ENCODE results near the gene TTLL11.

Gene TTLL11

GRCh38 chr9:121926351-121926801, 166.7 kb downstream of the TTLL11 start:
- no peak for DNase-seq

GRCh38 chr9:121925935-121926334, 167.2 kb downstream of the TTLL11 start:
- DNase-seq = no peak

- no peak for DNase-seq
Measured at GRCh38 chr9:121924700-121925099, 168.4 kb downstream of the TTLL11 start.

- DNase-seq = no peak
Measured at GRCh38 chr9:121921444-121921843, 171.7 kb downstream of the TTLL11 start.

GRCh38 chr9:121917375-121918335, 175.5 kb downstream of the TTLL11 start:
- no peak for DNase-seq

GRCh38 chr9:121915304-121915625, 177.8 kb downstream of the TTLL11 start:
- DNase-seq = no peak

GRCh38 chr9:121914604-121915303, 178.4 kb downstream of the TTLL11 start:
- no peak for DNase-seq

- no peak for DNase-seq
Measured at GRCh38 chr9:121914017-121914595, 179.0 kb downstream of the TTLL11 start.

- DNase-seq = no peak
Measured at GRCh38 chr9:121912812-121913627, 180.1 kb downstream of the TTLL11 start.

- DNase-seq = no peak
Measured at GRCh38 chr9:121910491-121911040, 182.5 kb downstream of the TTLL11 start.

- no peak for DNase-seq
Measured at GRCh38 chr9:121909111-121909510, 184.0 kb downstream of the TTLL11 start.

- DNase-seq = no peak
Measured at GRCh38 chr9:121906074-121906870, 186.8 kb downstream of the TTLL11 start.

- DNase-seq = no peak
Measured at GRCh38 chr9:121902461-121903135, 190.5 kb downstream of the TTLL11 start.

GRCh38 chr9:121901616-121902015, 191.5 kb downstream of the TTLL11 start:
- DNase-seq = no peak

- no peak for DNase-seq
Measured at GRCh38 chr9:121900163-121900562, 192.9 kb downstream of the TTLL11 start.

GRCh38 chr9:121898856-121899255, 194.3 kb downstream of the TTLL11 start:
- DNase-seq = no peak

- no peak for DNase-seq
Measured at GRCh38 chr9:121897140-121897539, 196.0 kb downstream of the TTLL11 start.

- DNase-seq = no peak
Measured at GRCh38 chr9:121896545-121896943, 196.6 kb downstream of the TTLL11 start.

- DNase-seq = no peak
Measured at GRCh38 chr9:121895818-121896544, 197.1 kb downstream of the TTLL11 start.

- DNase-seq = no peak
Measured at GRCh38 chr9:121895358-121895757, 197.8 kb downstream of the TTLL11 start.
